AG04449 (cell line): ENCODE data around the gene RBM11.

Experiments used
- CTCF ChIA-PET: fragments of 350-600 bp; formaldehyde crosslinking; extraction: SDS; loops from one replicate; lab custom pipeline; 2021; ENCODE audit warnings: antibody characterized with exemption; lab: Yijun Ruan, JAX
- POLR2A ChIA-PET: fragments of 400-600, 350-600 bp; formaldehyde crosslinking; extraction: SDS; loops from one replicate; lab custom pipeline; 2020; ENCODE audit warnings: antibody characterized with exemption, inconsistent platforms; lab: Yijun Ruan, JAX
- DNase-seq: peaks from one replicate; pipeline ENCODE4 v3.0.0-alpha.2; 2010; ENCODE audit warnings: low read depth, low spot score
- H3K4me3 ChIP-seq: 2 replicates; pipeline ENCODE4 v1.5.1; 2011; ENCODE audit warnings: low read depth, mild to moderate bottlenecking, control low read depth, low read length
- TF ChIP-seq, protein P1 (sequence below): IDR thresholded peaks from one replicate; pipeline ENCODE4 v1.5.1; 2011; ENCODE audit warnings: mild to moderate bottlenecking, moderate library complexity, low read length, control low read depth, inconsistent platforms; ENCODE audit not compliant: insufficient read depth; ENCODE audit errors: missing control alignments

The RBM11 gene

DNA sequence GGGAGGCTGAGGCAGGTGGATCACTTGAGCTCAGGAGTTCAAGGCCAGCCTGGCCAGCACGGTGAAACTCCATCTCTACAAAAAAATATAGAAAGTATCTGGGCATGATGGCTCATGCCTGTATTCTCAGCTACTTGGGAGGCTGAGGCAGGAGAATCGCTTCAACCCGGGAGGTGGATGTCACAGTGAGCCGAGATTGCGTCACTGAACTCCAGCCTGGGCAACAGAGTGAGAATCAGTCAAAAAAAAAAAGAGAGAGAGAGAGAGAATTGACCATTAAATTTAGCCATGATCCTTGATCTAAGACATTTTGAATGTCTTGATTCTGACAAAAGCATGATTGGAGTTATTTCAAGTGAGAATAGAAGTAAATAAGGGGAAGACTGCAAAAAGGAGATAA, 19.1 kb downstream of the RBM11 start:
- CTCF ChIA-PET = no interaction called here
- TF ChIP-seq, protein P1, sequence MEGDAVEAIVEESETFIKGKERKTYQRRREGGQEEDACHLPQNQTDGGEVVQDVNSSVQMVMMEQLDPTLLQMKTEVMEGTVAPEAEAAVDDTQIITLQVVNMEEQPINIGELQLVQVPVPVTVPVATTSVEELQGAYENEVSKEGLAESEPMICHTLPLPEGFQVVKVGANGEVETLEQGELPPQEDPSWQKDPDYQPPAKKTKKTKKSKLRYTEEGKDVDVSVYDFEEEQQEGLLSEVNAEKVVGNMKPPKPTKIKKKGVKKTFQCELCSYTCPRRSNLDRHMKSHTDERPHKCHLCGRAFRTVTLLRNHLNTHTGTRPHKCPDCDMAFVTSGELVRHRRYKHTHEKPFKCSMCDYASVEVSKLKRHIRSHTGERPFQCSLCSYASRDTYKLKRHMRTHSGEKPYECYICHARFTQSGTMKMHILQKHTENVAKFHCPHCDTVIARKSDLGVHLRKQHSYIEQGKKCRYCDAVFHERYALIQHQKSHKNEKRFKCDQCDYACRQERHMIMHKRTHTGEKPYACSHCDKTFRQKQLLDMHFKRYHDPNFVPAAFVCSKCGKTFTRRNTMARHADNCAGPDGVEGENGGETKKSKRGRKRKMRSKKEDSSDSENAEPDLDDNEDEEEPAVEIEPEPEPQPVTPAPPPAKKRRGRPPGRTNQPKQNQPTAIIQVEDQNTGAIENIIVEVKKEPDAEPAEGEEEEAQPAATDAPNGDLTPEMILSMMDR = no peak
- POLR2A ChIA-PET = no interaction called here
- no peak for DNase-seq
- H3K4me3 ChIP-seq = no peak overlapping the region

DNA sequence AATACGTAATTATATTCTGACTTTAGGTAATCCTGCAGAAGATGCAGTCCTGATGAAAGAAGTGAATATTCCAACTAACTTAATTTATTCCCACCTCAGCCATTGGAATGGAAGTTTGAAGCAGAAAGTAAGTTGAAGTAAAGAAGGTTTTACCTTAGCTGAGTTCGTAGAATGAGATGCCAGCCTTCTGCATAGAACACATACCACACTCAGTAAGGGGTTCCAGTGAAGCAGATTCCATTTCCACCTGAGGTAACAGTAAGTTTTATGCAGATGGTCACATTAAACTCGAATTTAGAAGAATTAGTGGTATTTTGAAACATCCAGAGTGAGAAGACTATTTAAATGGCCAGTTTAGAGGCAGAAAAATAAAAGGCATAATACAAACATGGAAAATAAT, 20.2 kb downstream of the RBM11 start:
- no peak overlapping the region for H3K4me3 ChIP-seq
- TF ChIP-seq, protein P1 = no peak
- DNase-seq = no peak
- ChIA-PET CTCF (no interaction called here), POLR2A (no interaction called here)

DNA sequence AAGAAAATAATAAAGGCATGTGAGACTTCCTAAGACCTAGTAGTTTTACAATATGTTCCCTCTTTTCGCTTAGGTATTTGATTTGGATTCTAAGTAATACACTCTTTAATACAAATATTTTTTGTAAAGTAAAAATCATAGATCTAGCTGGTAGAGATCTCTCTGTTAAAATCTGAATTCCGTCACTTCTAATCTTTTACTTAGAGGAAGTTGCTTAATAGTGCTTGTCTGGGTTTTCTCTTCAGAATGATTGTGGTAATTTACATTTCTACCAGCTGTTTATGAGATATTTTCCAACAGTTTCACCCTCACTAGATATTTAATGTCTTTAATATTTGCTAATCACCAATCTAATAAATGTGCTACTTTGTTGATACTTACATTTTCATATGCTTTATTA, 23.3 kb downstream of the RBM11 start:
- POLR2A ChIA-PET = no interaction called here

DNA sequence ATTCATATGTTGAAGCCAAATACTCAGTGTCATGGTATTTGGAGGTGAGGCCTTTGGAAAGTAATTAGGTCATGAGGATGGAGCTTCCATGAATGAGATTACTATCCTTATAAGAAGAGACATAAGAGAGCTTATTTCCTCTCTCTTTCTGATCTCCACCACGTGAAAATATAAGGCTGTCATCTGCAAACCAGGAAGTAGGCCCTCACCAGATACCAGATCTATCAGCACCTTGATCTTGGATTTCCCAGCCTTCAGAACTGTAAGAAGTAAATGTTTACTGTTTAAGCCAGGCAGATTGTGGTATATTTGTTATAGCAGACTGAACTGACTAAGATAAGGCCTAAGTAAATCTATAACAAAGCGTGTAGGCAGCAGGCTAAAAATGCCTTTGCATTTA, 25.3 kb downstream of the RBM11 start:
- ChIA-PET POLR2A (no interaction called here), CTCF (no interaction called here)
- TF ChIP-seq, protein P1 = no peak
- H3K4me3 ChIP-seq = no peak overlapping the region
- no peak for DNase-seq

More for the DNA sequence above, 23.3 kb downstream of the RBM11 start:
- DNase-seq = no peak
- H3K4me3 ChIP-seq = no peak overlapping the region
- TF ChIP-seq, protein P1 = no peak
- CTCF ChIA-PET = interaction anchor here (1.3 kb wide), 1 partner anchor 22 kb away, joined by 3 read pairs; no protein-coding TSS in a partner anchor

DNA sequence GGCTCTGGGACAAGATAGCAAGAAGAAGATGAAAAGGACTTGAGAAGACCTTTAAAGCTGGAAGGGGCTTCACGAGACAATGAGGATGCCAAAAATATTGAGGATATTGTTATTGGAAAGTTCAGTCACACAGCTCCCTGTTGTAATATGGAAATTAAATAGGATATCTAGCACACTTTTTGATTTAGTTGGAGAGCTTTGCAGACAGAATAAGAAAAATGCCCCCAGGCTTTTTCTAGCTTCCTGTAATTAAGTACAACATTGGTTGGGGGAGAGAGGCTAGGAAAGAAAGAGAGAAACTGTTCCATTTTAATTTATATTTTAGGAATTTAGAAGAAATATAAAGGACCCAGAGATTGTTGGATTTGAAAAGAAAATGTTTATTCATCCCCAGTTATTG, 27.5 kb downstream of the RBM11 start:
- no peak overlapping the region for H3K4me3 ChIP-seq
- TF ChIP-seq, protein P1 = no peak
- ChIA-PET CTCF (interaction anchor here (1.4 kb wide), 1 partner anchor 10 kb away, joined by 6 read pairs; no protein-coding TSS in a partner anchor), POLR2A (no interaction called here)
- no peak for DNase-seq

DNA sequence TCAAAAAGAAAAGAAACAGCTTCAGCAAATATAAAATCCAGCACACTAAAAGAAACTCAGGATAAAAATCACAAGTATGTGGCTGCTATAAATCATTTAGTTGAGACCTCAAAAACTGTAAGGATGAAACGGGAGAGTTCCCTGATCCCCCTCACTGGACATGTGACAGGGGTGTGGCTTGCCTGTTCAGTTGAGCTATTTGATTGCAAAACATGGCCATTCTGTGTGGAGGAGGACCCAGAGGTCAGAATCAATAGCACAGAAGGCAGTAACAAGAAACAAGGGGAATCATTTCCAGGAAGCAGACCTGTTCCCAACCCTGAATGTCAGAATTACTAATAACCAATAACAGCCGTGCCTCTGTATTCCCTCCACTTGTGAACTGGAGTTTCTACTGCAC, 27.9 kb downstream of the RBM11 start:
- ChIA-PET POLR2A (no interaction called here), CTCF (interaction anchor here (1.4 kb wide), 1 partner anchor 9 kb away, joined by 6 read pairs; no protein-coding TSS in a partner anchor)
- DNase-seq = no peak
- TF ChIP-seq, protein P1 = no peak
- no peak overlapping the region for H3K4me3 ChIP-seq
